NCI-H345 treated with DMSO at 0.1 percent for 48 hours (cell line): ENCODE results near the gene TBC1D21.
"Not testable (repeated sequence)": the region's sequence is repeated elsewhere in the genome, so short reads cannot be mapped to it uniquely, and the experiment has no call there.

Experiments used
- DNase-seq: peaks from one replicate; lab custom pipeline; 2025; ENCODE audit not compliant: unreplicated experiment; lab: John Stamatoyannopoulos, UW

The TBC1D21 gene

GRCh38 chr15:73927476-73928240 lies 54.3 kb downstream of the TBC1D21 start:
- DNase-seq: peak; percentile 38

- DNase-seq: no peak
Measured at GRCh38 chr15:73928241-73928579, 54.8 kb downstream of the TBC1D21 start.

GRCh38 chr15:73928971-73929627 lies 55.7 kb downstream of the TBC1D21 start:
- no peak for DNase-seq

GRCh38 chr15:73930371-73930770 lies 57.0 kb downstream of the TBC1D21 start:
- DNase-seq: no peak

GRCh38 chr15:73930790-73931281 lies 57.5 kb downstream of the TBC1D21 start:
- DNase-seq: no peak

GRCh38 chr15:73931441-73931840 lies 58.1 kb downstream of the TBC1D21 start:
- no peak for DNase-seq

- DNase-seq: no peak
Measured at GRCh38 chr15:73932381-73933191, 59.2 kb downstream of the TBC1D21 start.

- DNase-seq: no peak
Measured at GRCh38 chr15:73934281-73934680, 60.9 kb downstream of the TBC1D21 start.

- DNase-seq: no peak
Measured at GRCh38 chr15:73935547-73935946, 62.2 kb downstream of the TBC1D21 start.

- DNase-seq: no peak
Measured at GRCh38 chr15:73936181-73936580, 62.8 kb downstream of the TBC1D21 start.

GRCh38 chr15:73936588-73937290 lies 63.4 kb downstream of the TBC1D21 start:
- no peak for DNase-seq

GRCh38 chr15:73937296-73937695 lies 63.9 kb downstream of the TBC1D21 start:
- DNase-seq: no peak

GRCh38 chr15:73937726-73938125 lies 64.4 kb downstream of the TBC1D21 start:
- no peak for DNase-seq

GRCh38 chr15:73938516-73938915 lies 65.2 kb downstream of the TBC1D21 start:
- not testable (repeated sequence) for DNase-seq
